Tibial artery (tissue), 4 donors: Measurements from ENCODE around the gene PIP4K2A.

Experiments used
- DNase-seq, 2 donors: peaks; one replicate each; pipeline ENCODE4 v3.0.0-alpha.2; 2019
- H3K27ac ChIP-seq, 2 donors: fragments of 200-600 bp; sonication (generic) in 1 of 2; 1 replicate in 1 of 2; 2 replicates in 1 of 2; pipeline ENCODE4 v1.5.1; 2018 to 2019; ENCODE audit warnings: mild to moderate bottlenecking in 1 of 2
- H3K27me3 ChIP-seq, 2 donors: fragments of 200-600 bp; sonication (generic) in 1 of 2; one replicate each; pipeline versions ENCODE4 v1.5.1 to v1.6.0; 2016 to 2019
- H3K36me3 ChIP-seq, 3 donors: fragments of 200-600 bp; sonication (generic) in 2 of 3; one replicate each; pipeline ENCODE4 v1.5.1; 2016 to 2019; ENCODE audit warnings: mild to moderate bottlenecking in 2 of 3
- H3K4me1 ChIP-seq, 4 donors: fragments of 200-600 bp; sonication (generic) in 2 of 4; 1 replicate in 3 of 4; 2 replicates in 1 of 4; pipeline ENCODE4 v1.5.1; 2016 to 2019
- H3K4me3 ChIP-seq, 2 donors: fragments of 200-600 bp; sonication (generic) in 1 of 2; 1 replicate in 1 of 2; 2 replicates in 1 of 2; pipeline ENCODE4 v1.5.1; 2018 to 2019; ENCODE audit warnings: mild to moderate bottlenecking in 2 of 2
- H3K9me3 ChIP-seq, 3 donors: fragments of 200-600 bp; sonication (generic) in 1 of 3; one replicate each; pipeline ENCODE4 v1.5.1; 2016 to 2019
- intact Hi-C: fragments of 100-400 bp; cut with DNase I; formaldehyde crosslinking; loops from one replicate; pipeline ENCODE4 v1.15.0; 2023; ENCODE audit warnings: low total_unique reads
- TF ChIP-seq, protein P1 (sequence below), 2 experiments: fragments of 200-600 bp in 1 of 2; fragments of 450-650 bp in 1 of 2; IDR thresholded peaks; one replicate each; pipeline ENCODE4 v1.5.1; 2017 to 2019; ENCODE audit warnings: antibody characterized with exemption in 2 of 2, mild to moderate bottlenecking in 1 of 2, moderate library complexity in 1 of 2

The PIP4K2A gene

DNA sequence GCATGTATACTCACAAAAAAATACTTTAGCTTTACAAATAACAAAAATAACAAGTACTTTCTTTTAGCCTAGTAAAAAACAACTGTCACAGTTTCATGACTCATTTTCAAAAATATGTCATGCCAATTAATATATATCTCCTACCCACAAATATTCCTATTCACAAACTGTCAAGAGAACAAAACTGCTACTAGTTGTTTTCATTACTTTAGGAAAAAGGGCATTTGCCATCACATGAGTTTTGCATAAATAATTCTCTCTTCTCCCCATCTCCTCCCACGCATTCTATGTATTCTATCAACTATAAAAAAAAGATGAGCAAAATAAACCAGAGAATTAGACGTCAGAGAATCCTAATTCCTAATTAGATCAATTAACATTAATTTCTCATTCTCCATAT is 87.6 kb downstream of the PIP4K2A start:
- intact Hi-C loops = no loop called here
- TF ChIP-seq, protein P1, sequence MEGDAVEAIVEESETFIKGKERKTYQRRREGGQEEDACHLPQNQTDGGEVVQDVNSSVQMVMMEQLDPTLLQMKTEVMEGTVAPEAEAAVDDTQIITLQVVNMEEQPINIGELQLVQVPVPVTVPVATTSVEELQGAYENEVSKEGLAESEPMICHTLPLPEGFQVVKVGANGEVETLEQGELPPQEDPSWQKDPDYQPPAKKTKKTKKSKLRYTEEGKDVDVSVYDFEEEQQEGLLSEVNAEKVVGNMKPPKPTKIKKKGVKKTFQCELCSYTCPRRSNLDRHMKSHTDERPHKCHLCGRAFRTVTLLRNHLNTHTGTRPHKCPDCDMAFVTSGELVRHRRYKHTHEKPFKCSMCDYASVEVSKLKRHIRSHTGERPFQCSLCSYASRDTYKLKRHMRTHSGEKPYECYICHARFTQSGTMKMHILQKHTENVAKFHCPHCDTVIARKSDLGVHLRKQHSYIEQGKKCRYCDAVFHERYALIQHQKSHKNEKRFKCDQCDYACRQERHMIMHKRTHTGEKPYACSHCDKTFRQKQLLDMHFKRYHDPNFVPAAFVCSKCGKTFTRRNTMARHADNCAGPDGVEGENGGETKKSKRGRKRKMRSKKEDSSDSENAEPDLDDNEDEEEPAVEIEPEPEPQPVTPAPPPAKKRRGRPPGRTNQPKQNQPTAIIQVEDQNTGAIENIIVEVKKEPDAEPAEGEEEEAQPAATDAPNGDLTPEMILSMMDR (IDR thresholded peaks at IDR 0.05) = no peak
- DNase-seq = no peak
- Histone ChIP-seq H3K9me3 (no peaks in the 10 kb centered on the region), H3K36me3 (no peaks in the 10 kb centered on the region), H3K4me3 (no peak overlapping the region), H3K27ac (no peak overlapping the region), H3K4me1 (peaks cover 0 to 69% (median 10%) of the 10 kb centered on the region in 4 donors), H3K27me3 (no peaks in the 10 kb centered on the region)

DNA sequence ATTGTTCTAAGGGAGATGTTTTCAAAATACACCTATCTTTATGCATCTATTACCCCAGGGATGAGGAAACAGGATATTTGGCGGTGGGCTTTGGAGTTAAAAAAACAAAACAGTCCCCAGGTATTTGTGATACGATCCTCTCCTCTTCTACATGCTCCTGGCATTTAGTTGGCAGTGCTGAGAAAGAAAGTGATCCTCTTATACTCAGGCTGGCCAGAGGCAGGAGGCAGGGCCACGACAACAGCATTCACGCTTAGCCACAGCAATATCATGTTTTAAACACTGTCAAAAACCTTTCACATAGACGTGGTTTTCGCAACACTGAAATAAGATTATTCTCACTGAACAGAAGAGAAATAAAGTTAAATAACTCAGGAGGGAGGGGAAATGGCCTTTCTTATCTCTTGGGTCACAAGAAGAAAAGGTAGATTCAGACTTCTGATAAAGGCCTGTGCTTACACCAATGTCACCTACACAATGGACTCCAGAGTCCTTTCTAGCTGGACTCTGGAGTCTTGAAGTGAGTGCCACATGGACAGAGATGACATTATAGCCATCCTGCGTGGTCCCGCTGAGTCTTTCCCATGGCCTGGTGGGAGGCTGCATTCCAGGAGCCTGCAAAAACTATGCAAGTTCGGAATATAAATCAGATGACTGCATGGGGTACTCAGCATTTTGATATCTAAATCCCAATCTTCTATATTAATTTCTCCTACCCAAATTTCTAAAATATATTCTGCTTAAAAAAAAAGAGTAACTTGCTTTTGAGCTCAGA is 88.7 kb downstream of the PIP4K2A start:
- Histone ChIP-seq H3K9me3 (no peaks in the 10 kb centered on the region), H3K4me1 (peaks cover 0 to 71% (median 15%) of the 10 kb centered on the region in 4 donors), H3K27me3 (no peaks in the 10 kb centered on the region), H3K36me3 (no peaks in the 10 kb centered on the region), H3K4me3 (no peak overlapping the region), H3K27ac (no peak overlapping the region)
- intact Hi-C loops = no loop called here
- TF ChIP-seq, protein P1 (IDR thresholded peaks at IDR 0.05) = no peak
- no peak for DNase-seq

DNA sequence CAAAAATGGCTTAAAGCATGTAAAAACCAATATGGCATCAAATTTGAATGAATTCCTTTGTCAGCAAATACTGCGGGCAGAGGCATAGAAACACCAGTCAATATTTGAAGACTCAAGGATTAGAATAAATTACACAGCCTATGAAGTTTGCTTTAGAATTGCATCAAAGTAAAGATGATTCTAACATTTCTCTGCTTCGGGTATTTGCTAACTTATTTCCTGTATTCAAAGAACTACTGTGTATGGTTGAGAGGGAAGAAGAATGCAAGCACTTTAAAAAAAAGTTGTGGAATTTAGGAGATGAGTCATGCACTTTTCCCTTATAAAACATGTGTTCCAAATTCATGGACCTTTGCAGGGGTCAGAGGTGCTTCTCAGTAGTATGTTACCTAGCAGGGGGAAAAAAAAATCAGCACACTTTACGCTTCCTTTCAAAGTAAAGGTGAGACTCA is 90.1 kb downstream of the PIP4K2A start:
- TF ChIP-seq, protein P1 (IDR thresholded peaks at IDR 0.05) = no peak
- H3K9me3 ChIP-seq = no peaks in the 10 kb centered on the region
- H3K36me3 ChIP-seq = no peaks in the 10 kb centered on the region
- no peak overlapping the region for H3K4me3 ChIP-seq
- no peak overlapping the region for H3K27ac ChIP-seq
- H3K27me3 ChIP-seq = no peaks in the 10 kb centered on the region
- H3K4me1 ChIP-seq = peaks cover 0 to 70% (median 20%) of the 10 kb centered on the region in 4 donors
- intact Hi-C loops = no loop called here
- no peak for DNase-seq

DNA sequence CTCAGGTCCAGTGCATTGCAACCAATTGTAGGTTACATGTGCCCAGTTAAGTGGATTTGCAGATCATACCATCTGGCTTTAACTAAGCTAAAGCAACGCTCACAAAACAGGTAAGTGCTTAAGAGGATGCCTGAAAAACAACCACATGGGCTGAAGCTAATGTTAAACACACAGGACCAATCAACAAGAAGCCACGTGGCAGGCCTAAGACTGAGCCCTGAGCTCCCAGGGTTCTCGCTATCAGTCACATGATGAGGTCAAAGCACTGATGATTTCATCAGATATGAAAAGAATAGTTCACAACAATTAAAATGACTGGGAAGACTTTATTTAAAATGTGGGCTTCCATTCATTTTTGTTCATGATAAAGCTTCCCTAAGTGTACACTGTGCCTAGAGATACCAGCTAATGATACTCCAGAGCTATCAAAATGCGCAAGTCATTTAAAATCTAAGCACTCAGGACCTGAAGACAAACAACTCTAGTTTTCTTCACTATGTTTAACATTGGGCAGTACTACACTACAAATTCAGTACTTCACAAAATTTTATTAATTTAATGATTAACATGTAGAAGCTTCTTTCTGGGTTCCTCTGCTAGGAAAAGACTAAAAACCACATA is 90.6 kb downstream of the PIP4K2A start:
- no peak for DNase-seq
- H3K4me1 ChIP-seq = peaks cover 0 to 75% (median 21%) of the 10 kb centered on the region in 4 donors
- H3K9me3 ChIP-seq = no peaks in the 10 kb centered on the region
- H3K36me3 ChIP-seq = no peaks in the 10 kb centered on the region
- TF ChIP-seq, protein P1 (IDR thresholded peaks at IDR 0.05) = no peak
- intact Hi-C loops = no loop called here
- H3K27me3 ChIP-seq = no peaks in the 10 kb centered on the region
- no peak overlapping the region for H3K27ac ChIP-seq
- no peak overlapping the region for H3K4me3 ChIP-seq

DNA sequence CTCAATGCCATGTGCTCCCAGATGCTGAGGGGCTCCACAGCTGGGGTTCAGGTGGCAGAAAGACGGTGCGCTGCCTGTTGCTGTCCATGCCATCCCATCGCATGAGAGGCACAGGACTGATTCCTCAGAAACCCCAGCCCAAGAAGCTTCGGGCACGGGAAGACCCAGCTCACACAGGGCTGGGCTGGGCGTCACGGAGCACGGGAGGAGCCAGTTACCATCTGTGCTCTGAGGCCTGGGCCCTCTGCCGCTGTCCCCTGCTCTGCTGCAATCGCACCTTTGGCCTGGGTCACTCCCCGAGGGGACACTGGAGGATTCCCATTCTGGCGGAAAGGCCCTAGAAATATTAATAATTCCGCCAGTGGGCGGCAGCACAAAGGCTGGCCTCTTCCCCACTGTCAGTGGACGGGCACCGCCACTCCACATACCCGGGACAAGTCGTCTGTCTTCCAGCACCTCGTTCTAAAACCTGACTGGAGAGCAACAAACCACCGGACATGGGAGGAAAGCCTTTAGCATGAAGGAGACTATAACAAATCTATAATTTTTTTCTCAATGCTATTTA is 92.1 kb downstream of the PIP4K2A start:
- TF ChIP-seq, protein P1 (IDR thresholded peaks at IDR 0.05) = no peak
- intact Hi-C loops = no loop called here
- DNase-seq = no peak

More for the DNA sequence above, 92.1 kb downstream of the PIP4K2A start:
- H3K4me3 ChIP-seq = no peak overlapping the region
- no peaks in the 10 kb centered on the region for H3K27me3 ChIP-seq
- H3K36me3 ChIP-seq = no peaks in the 10 kb centered on the region
- no peak overlapping the region for H3K27ac ChIP-seq
- H3K9me3 ChIP-seq = no peaks in the 10 kb centered on the region
- H3K4me1 ChIP-seq = peaks cover 0 to 88% (median 24%) of the 10 kb centered on the region in 4 donors
